ENCODE results near the gene LAMC3.
"Not testable (repeated sequence)": the region's sequence is repeated elsewhere in the genome, so short reads cannot be mapped to it uniquely, and the experiment has no call there.

Gene LAMC3

GRCh38 chr9:130992682-130993032 is 16.3 kb upstream of the LAMC3 start:
- DNase-seq: no peak

- no peak for DNase-seq
Measured at GRCh38 chr9:130993303-130994030, 15.5 kb upstream of the LAMC3 start.

- no peak for DNase-seq
Measured at GRCh38 chr9:130994135-130995085, 14.6 kb upstream of the LAMC3 start.

- DNase-seq: no peak
Measured at GRCh38 chr9:130995086-130996011, 13.6 kb upstream of the LAMC3 start.

GRCh38 chr9:130996205-130996604 is 12.8 kb upstream of the LAMC3 start:
- no peak for DNase-seq

- no peak for DNase-seq
Measured at GRCh38 chr9:130996676-130997394, 12.1 kb upstream of the LAMC3 start.

- DNase-seq: no peak
Measured at GRCh38 chr9:130997395-130997684, 11.6 kb upstream of the LAMC3 start.

- peak; percentile 28 for DNase-seq
Measured at GRCh38 chr9:130997925-130998596, 10.9 kb upstream of the LAMC3 start.

GRCh38 chr9:130998597-130999244 is 10.3 kb upstream of the LAMC3 start:
- DNase-seq: no peak

GRCh38 chr9:130999245-130999623 is 9.7 kb upstream of the LAMC3 start:
- DNase-seq: no peak

GRCh38 chr9:131000526-131000925 is 8.4 kb upstream of the LAMC3 start:
- not testable (repeated sequence) for DNase-seq

GRCh38 chr9:131001021-131001420 is 8.0 kb upstream of the LAMC3 start:
- no peak for DNase-seq

- DNase-seq: no peak
Measured at GRCh38 chr9:131001990-131002389, 7.0 kb upstream of the LAMC3 start.

- no peak for DNase-seq
Measured at GRCh38 chr9:131006601-131007000, 2.4 kb upstream of the LAMC3 start.

- DNase-seq: no peak
Measured at GRCh38 chr9:131008086-131008485, 888 bp upstream of the LAMC3 start.

GRCh38 chr9:131008563-131008908 is 438 bp upstream of the LAMC3 start:
- no peak for DNase-seq

GRCh38 chr9:131010482-131011273 is 1.7 kb downstream of the LAMC3 start:
- no peak for DNase-seq

- DNase-seq: no peak
Measured at GRCh38 chr9:131011274-131012022, 2.5 kb downstream of the LAMC3 start.

GRCh38 chr9:131012023-131012334 is 3.0 kb downstream of the LAMC3 start:
- no peak for DNase-seq

GRCh38 chr9:131012396-131012917 is 3.5 kb downstream of the LAMC3 start:
- DNase-seq: no peak
